HG03469 (cell line): Measurements from ENCODE around the gene RHAG.

Source experiments
- ATAC-seq: cut with Tn5 transposase; IDR thresholded peaks from one replicate; pipeline ENCODE4 v1.9.1; 2021; ENCODE audit warnings: mild to moderate bottlenecking, moderate library complexity, moderate number of reproducible peaks; ENCODE audit not compliant: unreplicated experiment

RHAG gene

GRCh38 chr6:49565261-49565660 is 71.4 kb downstream of the RHAG start:
- no peak for ATAC-seq

GRCh38 chr6:49564552-49564951 is 72.1 kb downstream of the RHAG start:
- no peak for ATAC-seq

- no peak for ATAC-seq
Observed at GRCh38 chr6:49563006-49563886, 73.4 kb downstream of the RHAG start.

- ATAC-seq = no peak
Observed at GRCh38 chr6:49558238-49558637, 78.4 kb downstream of the RHAG start.

- no peak for ATAC-seq
Observed at GRCh38 chr6:49557177-49557576, 79.5 kb downstream of the RHAG start.

GRCh38 chr6:49556429-49556837 is 80.2 kb downstream of the RHAG start:
- no peak for ATAC-seq

- ATAC-seq = no peak
Observed at GRCh38 chr6:49555951-49556350, 80.7 kb downstream of the RHAG start.
